Testis (tissue), 2 donors: ENCODE results near the gene KRT74.

Experiments
- CTCF ChIP-seq, 3 experiments: fragments of 450-650 bp in 2 of 3; fragments of 200-600 bp in 1 of 3; sonication (generic) in 1 of 3; IDR thresholded peaks; one replicate each; pipeline ENCODE4 v1.5.1; 2016 to 2019; ENCODE audit warnings: antibody characterized with exemption in 3 of 3, mild to moderate bottlenecking in 2 of 3, moderate library complexity in 1 of 3
- POLR2A ChIP-seq: fragments of 450-650 bp; IDR thresholded peaks from one replicate; pipeline ENCODE4 v1.6.1; 2017; ENCODE audit warnings: antibody characterized with exemption, mild to moderate bottlenecking, moderate library complexity

DNA sequence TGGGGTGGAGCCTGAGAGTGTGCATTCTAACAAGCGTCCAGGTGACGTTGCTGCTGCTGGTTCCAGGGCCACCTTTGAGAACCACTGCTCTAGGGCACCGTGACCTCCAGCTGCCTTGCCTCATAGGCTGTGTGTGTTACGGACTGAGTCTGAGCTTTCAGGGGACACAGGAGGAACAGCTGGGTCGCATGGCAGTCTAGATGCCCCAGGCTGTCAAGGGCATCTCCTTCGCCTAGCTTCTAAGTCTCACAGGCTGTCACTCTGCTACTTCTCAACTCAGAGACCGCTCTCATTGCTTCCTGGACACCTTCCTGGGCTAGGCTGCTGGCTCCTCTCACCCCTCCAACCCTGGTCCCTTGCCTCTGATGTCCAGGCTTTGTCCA is 43.8 kb upstream of the KRT74 start:
- TF ChIP-seq CTCF (IDR thresholded peaks at IDR 0.05) (no peak), POLR2A (no peak)
